Tibial artery (tissue), 4 donors: ENCODE results near the gene DRD2.
"Not testable (repeated sequence)": the region's sequence is repeated elsewhere in the genome, so short reads cannot be mapped to it uniquely, and the experiment has no call there.

ENCODE experiments used
- DNase-seq, 2 donors: peaks; one replicate each; pipeline ENCODE4 v3.0.0-alpha.2; 2019
- H3K27ac ChIP-seq, 2 donors: fragments of 200-600 bp; sonication (generic) in 1 of 2; 1 replicate in 1 of 2; 2 replicates in 1 of 2; pipeline ENCODE4 v1.5.1; 2018 to 2019; ENCODE audit warnings: mild to moderate bottlenecking in 1 of 2
- H3K27me3 ChIP-seq, 2 donors: fragments of 200-600 bp; sonication (generic) in 1 of 2; one replicate each; pipeline versions ENCODE4 v1.5.1 to v1.6.0; 2016 to 2019
- H3K36me3 ChIP-seq, 3 donors: fragments of 200-600 bp; sonication (generic) in 2 of 3; one replicate each; pipeline ENCODE4 v1.5.1; 2016 to 2019; ENCODE audit warnings: mild to moderate bottlenecking in 2 of 3
- H3K4me1 ChIP-seq, 4 donors: fragments of 200-600 bp; sonication (generic) in 2 of 4; 1 replicate in 3 of 4; 2 replicates in 1 of 4; pipeline ENCODE4 v1.5.1; 2016 to 2019
- H3K4me3 ChIP-seq, 2 donors: fragments of 200-600 bp; sonication (generic) in 1 of 2; 1 replicate in 1 of 2; 2 replicates in 1 of 2; pipeline ENCODE4 v1.5.1; 2018 to 2019; ENCODE audit warnings: mild to moderate bottlenecking in 2 of 2
- H3K9me3 ChIP-seq, 3 donors: fragments of 200-600 bp; sonication (generic) in 1 of 3; one replicate each; pipeline ENCODE4 v1.5.1; 2016 to 2019
- intact Hi-C: fragments of 100-400 bp; cut with DNase I; formaldehyde crosslinking; loops from one replicate; pipeline ENCODE4 v1.15.0; 2023; ENCODE audit warnings: low total_unique reads
- TF ChIP-seq, protein P1 (sequence below), 2 experiments: fragments of 200-600 bp in 1 of 2; fragments of 450-650 bp in 1 of 2; IDR thresholded peaks; one replicate each; pipeline ENCODE4 v1.5.1; 2017 to 2019; ENCODE audit warnings: antibody characterized with exemption in 2 of 2, mild to moderate bottlenecking in 1 of 2, moderate library complexity in 1 of 2

DRD2 gene

GRCh38 chr11:113475160-113475761, at the start of gene DRD2:
Gene DRD2 (minus strand): TSS chr11:113475398. CDS start chr11:113424651, 50,747 bp downstream.
- intact Hi-C loops: no loop called here
- H3K4me1 ChIP-seq: peaks cover 0 to 14% (median 10%) of the 10 kb centered on the region in 4 donors
- no peak for DNase-seq
- H3K4me3 ChIP-seq: peak within 1 kb of the TSS in 1 of 2 donors; percentile 17
- no peaks in the 10 kb centered on the region for H3K36me3 ChIP-seq
- TF ChIP-seq, protein P1, sequence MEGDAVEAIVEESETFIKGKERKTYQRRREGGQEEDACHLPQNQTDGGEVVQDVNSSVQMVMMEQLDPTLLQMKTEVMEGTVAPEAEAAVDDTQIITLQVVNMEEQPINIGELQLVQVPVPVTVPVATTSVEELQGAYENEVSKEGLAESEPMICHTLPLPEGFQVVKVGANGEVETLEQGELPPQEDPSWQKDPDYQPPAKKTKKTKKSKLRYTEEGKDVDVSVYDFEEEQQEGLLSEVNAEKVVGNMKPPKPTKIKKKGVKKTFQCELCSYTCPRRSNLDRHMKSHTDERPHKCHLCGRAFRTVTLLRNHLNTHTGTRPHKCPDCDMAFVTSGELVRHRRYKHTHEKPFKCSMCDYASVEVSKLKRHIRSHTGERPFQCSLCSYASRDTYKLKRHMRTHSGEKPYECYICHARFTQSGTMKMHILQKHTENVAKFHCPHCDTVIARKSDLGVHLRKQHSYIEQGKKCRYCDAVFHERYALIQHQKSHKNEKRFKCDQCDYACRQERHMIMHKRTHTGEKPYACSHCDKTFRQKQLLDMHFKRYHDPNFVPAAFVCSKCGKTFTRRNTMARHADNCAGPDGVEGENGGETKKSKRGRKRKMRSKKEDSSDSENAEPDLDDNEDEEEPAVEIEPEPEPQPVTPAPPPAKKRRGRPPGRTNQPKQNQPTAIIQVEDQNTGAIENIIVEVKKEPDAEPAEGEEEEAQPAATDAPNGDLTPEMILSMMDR (IDR thresholded peaks at IDR 0.05): no peak
- no peak within 1 kb of the TSS for H3K27ac ChIP-seq
- H3K9me3 ChIP-seq: no peaks in the 10 kb centered on the region
- peaks cover 0 to 80% of the 10 kb centered on the region in 2 donors for H3K27me3 ChIP-seq

- H3K27me3 ChIP-seq, H3K4me3 ChIP-seq, H3K36me3 ChIP-seq, H3K4me1 ChIP-seq, H3K9me3 ChIP-seq, H3K27ac ChIP-seq, DNase-seq, intact Hi-C loops: not testable (repeated sequence)
Observed at GRCh38 chr11:113523906-113524305, 48.7 kb upstream of the DRD2 start.

DNA sequence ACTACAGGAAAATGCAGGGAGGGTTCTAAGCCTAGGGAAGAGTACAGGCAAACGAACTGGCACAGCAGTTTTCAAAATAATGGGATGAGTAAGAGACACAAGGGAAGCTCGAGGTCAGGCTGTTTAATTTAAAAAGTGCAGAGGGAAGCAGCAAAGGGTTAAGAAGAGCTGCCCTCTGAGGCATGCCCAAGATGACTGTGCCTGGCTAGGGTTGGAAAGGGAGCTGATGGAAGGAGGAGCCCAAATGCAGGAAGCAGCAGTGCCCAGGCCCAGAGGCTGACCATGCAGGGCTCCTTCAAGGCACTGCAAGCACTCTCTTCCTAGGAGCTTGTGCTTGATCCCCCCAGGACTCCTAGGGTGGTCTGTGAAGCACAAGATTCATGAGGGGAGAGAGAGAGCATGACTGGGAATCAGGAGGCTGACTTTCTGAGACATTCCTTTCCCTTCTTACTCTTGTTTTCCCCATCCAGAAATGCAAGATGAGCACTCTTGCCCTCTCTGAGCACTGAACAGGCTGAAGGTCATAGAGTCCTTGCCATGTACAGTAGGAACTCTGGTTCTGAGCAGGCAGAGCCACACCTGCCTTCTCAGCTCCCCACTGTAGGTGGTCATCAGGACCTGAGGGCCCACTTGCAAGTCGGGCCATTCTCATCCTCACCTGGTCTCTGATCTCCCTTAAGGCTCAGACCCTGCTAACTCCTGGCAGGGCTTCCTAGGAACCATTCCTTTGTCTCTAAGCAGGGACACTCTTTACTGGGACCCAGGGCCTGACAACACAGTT, 46.7 kb upstream of the DRD2 start:
- Histone ChIP-seq H3K27me3 (no peaks in the 10 kb centered on the region), H3K4me1 (no peaks in the 10 kb centered on the region), H3K9me3 (no peaks in the 10 kb centered on the region), H3K36me3 (no peaks in the 10 kb centered on the region), H3K4me3 (no peak overlapping the region), H3K27ac (no peak overlapping the region)
- TF ChIP-seq, protein P1 (IDR thresholded peaks at IDR 0.05): no peak
- intact Hi-C loops: no loop called here
- DNase-seq: no peak

- DNase-seq: no peak
- H3K27ac ChIP-seq: no peak overlapping the region
- H3K4me1 ChIP-seq: no peaks in the 10 kb centered on the region
- H3K36me3 ChIP-seq: no peaks in the 10 kb centered on the region
- intact Hi-C loops: no loop called here
- H3K27me3 ChIP-seq: no peaks in the 10 kb centered on the region
- H3K9me3 ChIP-seq: no peaks in the 10 kb centered on the region
- TF ChIP-seq, protein P1 (IDR thresholded peaks at IDR 0.05): no peak
- H3K4me3 ChIP-seq: no peak overlapping the region
Observed at GRCh38 chr11:113519989-113520613, 44.9 kb upstream of the DRD2 start.

- H3K27me3 ChIP-seq: no peaks in the 10 kb centered on the region
- no peaks in the 10 kb centered on the region for H3K9me3 ChIP-seq
- no peak overlapping the region for H3K27ac ChIP-seq
- no peaks in the 10 kb centered on the region for H3K36me3 ChIP-seq
- TF ChIP-seq, protein P1 (IDR thresholded peaks at IDR 0.05): no peak
- no peaks in the 10 kb centered on the region for H3K4me1 ChIP-seq
- no peak overlapping the region for H3K4me3 ChIP-seq
- no peak for DNase-seq
- intact Hi-C loops: no loop called here
Observed at GRCh38 chr11:113518716-113519495, 43.7 kb upstream of the DRD2 start.
